Neural cell (in vitro differentiated cells): ENCODE data around the gene ELAPOR2. TPM values are rescaled to one million over a fixed set of nuclear protein-coding genes. Genes with fewer than 3 reads are reported as not detected.
A peak's percentile ranks its signal among the peaks of the same experiment; 100 is the strongest.

ENCODE experiments used
- H2AFZ ChIP-seq: fragments of 200-600, 300-800 bp; sonication (generic), shearing (Covaris generic); 2 replicates; pipeline ENCODE4 v1.6.0; 2014; ENCODE audit warnings: low read depth, mild to moderate bottlenecking, antibody characterized with exemption, low read length, moderate library complexity
- H3F3A ChIP-seq: fragments of 200-600 bp; shearing (Covaris generic); 2 replicates; pipeline ENCODE4 v1.6.1; 2016; ENCODE audit warnings: mild to moderate bottlenecking, moderate library complexity, mixed read lengths, antibody characterized with exemption, low read length; ENCODE audit not compliant: insufficient read depth, poor library complexity, severe bottlenecking
- H3K27ac ChIP-seq: fragments of 200-600, 300-800 bp; sonication (generic), shearing (Covaris generic); 2 replicates; pipeline ENCODE4 v1.5.1; 2014; ENCODE audit warnings: mild to moderate bottlenecking, low read length, moderate library complexity
- H3K27me3 ChIP-seq: fragments of 300-800, 200-600 bp; sonication (generic), shearing (Covaris generic); 2 replicates; pipeline ENCODE4 v1.6.0; 2014; ENCODE audit warnings: mild to moderate bottlenecking, low read depth, low read length, moderate library complexity; ENCODE audit not compliant: insufficient read depth
- H3K36me3 ChIP-seq: fragments of 300-800, 200-600 bp; sonication (generic), shearing (Covaris generic); 2 replicates; pipeline ENCODE4 v1.5.1; 2014; ENCODE audit warnings: mild to moderate bottlenecking, antibody characterized with exemption, low read length, moderate library complexity; ENCODE audit not compliant: insufficient read depth
- H3K4me2 ChIP-seq: fragments of 300-800, 200-600 bp; sonication (generic), shearing (Covaris generic); 2 replicates; pipeline ENCODE4 v1.6.0; 2014; ENCODE audit warnings: mild to moderate bottlenecking, low read length
- H3K4me3 ChIP-seq: fragments of 300-800, 200-600 bp; sonication (generic), shearing (Covaris generic); 2 replicates; pipeline ENCODE4 v1.5.1; 2014; ENCODE audit warnings: mild to moderate bottlenecking, low read length, moderate library complexity
- H3K79me2 ChIP-seq: fragments of 200-600 bp; shearing (Covaris generic); replicated peaks from 2 replicates; pipeline ENCODE4 v1.6.0; 2014; ENCODE audit warnings: mild to moderate bottlenecking, low read length, moderate library complexity; ENCODE audit not compliant: insufficient read depth
- H3K9ac ChIP-seq: fragments of 300-800, 200-600 bp; sonication (generic), shearing (Covaris generic); 2 replicates; pipeline ENCODE4 v1.6.1; 2016; ENCODE audit warnings: mild to moderate bottlenecking, low read length, mixed read lengths
- H3K9me2 ChIP-seq: fragments of 200-600 bp; shearing (Covaris generic); 2 replicates; pipeline ENCODE4 v1.6.1; 2016; ENCODE audit warnings: mild to moderate bottlenecking, low read length, mixed read lengths; ENCODE audit not compliant: insufficient read depth
- H3K9me3 ChIP-seq: fragments of 200-600, 300-800 bp; sonication (generic), shearing (Covaris generic); 2 replicates; pipeline ENCODE4 v1.6.1; 2016; ENCODE audit warnings: mild to moderate bottlenecking, mixed run types, low read length, moderate library complexity, mixed read lengths
- H4K20me1 ChIP-seq: fragments of 200-600 bp; shearing (Covaris generic); 2 replicates; pipeline ENCODE4 v1.6.1; 2016; ENCODE audit warnings: mild to moderate bottlenecking, mixed run types; ENCODE audit not compliant: insufficient read depth
- EP300 ChIP-seq: fragments of 450-650 bp; conservative IDR thresholded peaks from 2 replicates; pipeline ENCODE4 v1.6.1; 2014; ENCODE audit warnings: antibody characterized with exemption, mild to moderate bottlenecking, moderate library complexity; ENCODE audit not compliant: poor library complexity, severe bottlenecking
- MXI1 ChIP-seq: fragments of 450-650 bp; conservative IDR thresholded peaks from 2 replicates; pipeline ENCODE4 v1.6.1; 2014; ENCODE audit warnings: antibody characterized with exemption, mild to moderate bottlenecking; ENCODE audit not compliant: poor library complexity, severe bottlenecking
- POLR2AphosphoS5 ChIP-seq: IDR thresholded peaks from 2 replicates; pipeline ENCODE4 v1.6.1; 2012
- RAD21 ChIP-seq: fragments of 450-650 bp; conservative IDR thresholded peaks from 2 replicates; pipeline ENCODE4 v1.6.1; 2014; ENCODE audit warnings: antibody characterized with exemption, mild to moderate bottlenecking, moderate library complexity
- SMC3 ChIP-seq: fragments of 450-650 bp; conservative IDR thresholded peaks from 2 replicates; pipeline ENCODE4 v1.6.1; 2014; ENCODE audit warnings: antibody characterized with exemption, mild to moderate bottlenecking, moderate library complexity; ENCODE audit not compliant: poor library complexity
- polyA minus RNA-seq: library from RNA; depleted of rRNA, polyadenylated mRNA; stranded (reverse); fragments of >200 nt; gene quantifications from 2 replicates; pipeline ENCODE4 v1.2.3, GENCODE V29; 2014
- polyA plus RNA-seq: library from polyadenylated mRNA; depleted of rRNA; stranded (reverse); fragments of >200 nt; gene quantifications from 2 replicates; pipeline ENCODE4 v1.2.3, GENCODE V29; 2014
- TF ChIP-seq, protein P1 (sequence below): fragments of 450-650 bp; IDR thresholded peaks from 2 replicates; pipeline ENCODE4 v1.5.1; 2014; ENCODE audit warnings: antibody characterized with exemption, mild to moderate bottlenecking, moderate library complexity; ENCODE audit not compliant: poor library complexity, severe bottlenecking
- TF ChIP-seq, protein P2 (sequence below): IDR thresholded peaks from 2 replicates; pipeline ENCODE4 v1.6.1; 2012; ENCODE audit warnings: borderline replicate concordance

ELAPOR2 gene, protein sequence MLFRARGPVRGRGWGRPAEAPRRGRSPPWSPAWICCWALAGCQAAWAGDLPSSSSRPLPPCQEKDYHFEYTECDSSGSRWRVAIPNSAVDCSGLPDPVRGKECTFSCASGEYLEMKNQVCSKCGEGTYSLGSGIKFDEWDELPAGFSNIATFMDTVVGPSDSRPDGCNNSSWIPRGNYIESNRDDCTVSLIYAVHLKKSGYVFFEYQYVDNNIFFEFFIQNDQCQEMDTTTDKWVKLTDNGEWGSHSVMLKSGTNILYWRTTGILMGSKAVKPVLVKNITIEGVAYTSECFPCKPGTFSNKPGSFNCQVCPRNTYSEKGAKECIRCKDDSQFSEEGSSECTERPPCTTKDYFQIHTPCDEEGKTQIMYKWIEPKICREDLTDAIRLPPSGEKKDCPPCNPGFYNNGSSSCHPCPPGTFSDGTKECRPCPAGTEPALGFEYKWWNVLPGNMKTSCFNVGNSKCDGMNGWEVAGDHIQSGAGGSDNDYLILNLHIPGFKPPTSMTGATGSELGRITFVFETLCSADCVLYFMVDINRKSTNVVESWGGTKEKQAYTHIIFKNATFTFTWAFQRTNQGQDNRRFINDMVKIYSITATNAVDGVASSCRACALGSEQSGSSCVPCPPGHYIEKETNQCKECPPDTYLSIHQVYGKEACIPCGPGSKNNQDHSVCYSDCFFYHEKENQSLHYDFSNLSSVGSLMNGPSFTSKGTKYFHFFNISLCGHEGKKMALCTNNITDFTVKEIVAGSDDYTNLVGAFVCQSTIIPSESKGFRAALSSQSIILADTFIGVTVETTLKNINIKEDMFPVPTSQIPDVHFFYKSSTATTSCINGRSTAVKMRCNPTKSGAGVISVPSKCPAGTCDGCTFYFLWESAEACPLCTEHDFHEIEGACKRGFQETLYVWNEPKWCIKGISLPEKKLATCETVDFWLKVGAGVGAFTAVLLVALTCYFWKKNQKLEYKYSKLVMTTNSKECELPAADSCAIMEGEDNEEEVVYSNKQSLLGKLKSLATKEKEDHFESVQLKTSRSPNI
- polyA plus RNA-seq = 21.9 and 30.5 TPM in 2 replicates
- polyA minus RNA-seq = 72.8 and 81.6 TPM in 2 replicates

DNA sequence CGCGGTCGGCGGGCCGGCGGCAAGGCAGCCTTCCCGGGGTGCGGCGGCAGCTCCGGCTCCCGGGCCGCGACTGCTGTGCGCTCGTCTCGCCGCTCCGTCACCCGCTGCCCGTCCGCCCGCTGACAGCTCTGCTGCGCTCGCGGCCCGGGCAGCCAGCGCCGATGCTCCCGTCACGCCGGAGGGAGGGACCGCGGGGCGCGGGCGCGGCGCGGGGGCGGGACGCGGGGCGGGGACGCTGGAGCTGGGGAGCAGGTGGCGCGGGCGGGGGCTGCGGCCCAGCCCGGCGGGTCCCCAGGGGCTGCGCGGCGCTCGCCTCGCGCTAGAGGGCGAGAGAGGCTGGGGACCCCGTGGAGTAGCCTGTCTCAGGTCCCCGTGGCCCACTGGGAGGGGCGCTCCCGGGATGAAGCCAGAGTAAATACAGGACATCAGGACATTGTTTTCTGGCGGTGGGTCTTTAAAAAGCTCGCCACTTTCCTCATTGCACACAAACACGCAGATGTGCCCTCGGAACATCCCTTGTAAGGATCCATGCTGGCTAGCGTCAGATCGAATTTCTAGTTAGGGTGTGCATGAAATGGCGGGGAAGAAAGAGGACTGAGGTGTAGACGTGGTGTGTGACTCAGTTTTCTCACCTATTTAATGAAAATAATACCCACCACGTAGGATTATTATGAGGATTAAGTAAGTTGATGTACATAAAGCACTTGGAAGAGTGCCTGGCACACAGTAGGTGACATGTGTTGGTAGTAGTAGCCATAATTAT lies at the start of gene ELAPOR2:
Gene ELAPOR2 (minus strand): TSS at position 130 of the 763 bp plus-strand sequence. CDS start 141 bp downstream, outside the sequence.
- Histone ChIP-seq H3K9ac (peak within 1 kb of the TSS; percentile 76), H3K9me3 (no peaks in the 10 kb centered on the region), H2AFZ (peak within 1 kb of the TSS; percentile 93), H3K4me3 (peak within 1 kb of the TSS; percentile 72), H4K20me1 (no peaks in the 10 kb centered on the region), H3K36me3 (no peaks in the 10 kb centered on the region), H3K27ac (peak within 1 kb of the TSS; percentile 56), H3K79me2 (no peaks in the 10 kb centered on the region), H3K4me2 (peak within 1 kb of the TSS; percentile 86), H3K9me2 (no peaks in the 10 kb centered on the region), H3F3A (no peaks in the 10 kb centered on the region), H3K27me3 (no peaks in the 10 kb centered on the region)
- TF ChIP-seq EP300 (no peak), SMC3 (peak; percentile 43), RAD21 (peak; percentile 58), POLR2AphosphoS5 (peak; percentile 67)
- TF ChIP-seq, protein P1, sequence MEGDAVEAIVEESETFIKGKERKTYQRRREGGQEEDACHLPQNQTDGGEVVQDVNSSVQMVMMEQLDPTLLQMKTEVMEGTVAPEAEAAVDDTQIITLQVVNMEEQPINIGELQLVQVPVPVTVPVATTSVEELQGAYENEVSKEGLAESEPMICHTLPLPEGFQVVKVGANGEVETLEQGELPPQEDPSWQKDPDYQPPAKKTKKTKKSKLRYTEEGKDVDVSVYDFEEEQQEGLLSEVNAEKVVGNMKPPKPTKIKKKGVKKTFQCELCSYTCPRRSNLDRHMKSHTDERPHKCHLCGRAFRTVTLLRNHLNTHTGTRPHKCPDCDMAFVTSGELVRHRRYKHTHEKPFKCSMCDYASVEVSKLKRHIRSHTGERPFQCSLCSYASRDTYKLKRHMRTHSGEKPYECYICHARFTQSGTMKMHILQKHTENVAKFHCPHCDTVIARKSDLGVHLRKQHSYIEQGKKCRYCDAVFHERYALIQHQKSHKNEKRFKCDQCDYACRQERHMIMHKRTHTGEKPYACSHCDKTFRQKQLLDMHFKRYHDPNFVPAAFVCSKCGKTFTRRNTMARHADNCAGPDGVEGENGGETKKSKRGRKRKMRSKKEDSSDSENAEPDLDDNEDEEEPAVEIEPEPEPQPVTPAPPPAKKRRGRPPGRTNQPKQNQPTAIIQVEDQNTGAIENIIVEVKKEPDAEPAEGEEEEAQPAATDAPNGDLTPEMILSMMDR = peak; percentile 69

DNA sequence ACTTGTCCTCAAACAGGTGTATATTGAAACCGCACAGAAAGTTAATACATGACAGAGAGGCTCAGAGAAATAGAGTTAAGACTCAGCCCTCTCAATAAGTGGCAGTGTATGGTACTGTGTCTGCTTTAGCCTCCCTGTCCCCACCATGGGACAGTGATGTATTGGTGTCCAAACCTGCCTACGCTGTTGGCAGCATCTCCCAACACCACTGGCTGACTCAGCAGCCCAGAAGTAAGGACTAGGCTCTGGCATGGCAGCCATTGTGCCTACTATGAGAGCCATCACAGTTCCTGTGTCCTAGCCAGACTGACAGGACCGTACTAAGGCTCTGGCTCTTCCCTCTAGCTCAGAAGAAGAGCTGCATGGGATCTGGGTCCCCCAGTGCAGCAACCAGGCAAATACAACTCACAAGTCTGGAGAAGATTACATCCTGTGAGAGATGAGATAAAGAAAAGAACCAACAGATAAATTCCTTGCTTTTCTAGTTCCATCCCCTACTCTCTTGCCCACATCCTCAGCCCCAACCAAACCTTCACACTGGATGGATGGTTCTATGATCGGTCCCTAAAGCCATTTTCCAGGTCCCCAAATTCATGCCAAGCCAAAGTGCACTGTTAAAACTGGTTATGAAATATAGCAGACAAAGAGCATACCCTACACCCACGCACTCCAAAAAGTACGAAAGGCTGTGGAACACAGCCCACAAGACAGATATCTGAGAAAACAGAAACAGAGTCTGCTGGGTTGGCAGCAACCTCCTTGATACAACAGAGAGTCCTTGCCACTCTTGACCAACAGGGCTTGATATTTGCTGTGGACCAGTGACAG lies 48.7 kb upstream of the ELAPOR2 start:
- Histone ChIP-seq H3K36me3 (no peaks in the 10 kb centered on the region), H3K9me2 (no peaks in the 10 kb centered on the region), H4K20me1 (no peaks in the 10 kb centered on the region), H3K4me2 (no peak overlapping the region), H3K27me3 (no peaks in the 10 kb centered on the region), H2AFZ (no peak overlapping the region), H3K9ac (no peak overlapping the region), H3K9me3 (no peaks in the 10 kb centered on the region), H3K27ac (no peak overlapping the region), H3K4me3 (no peak overlapping the region), H3K79me2 (no peaks in the 10 kb centered on the region), H3F3A (no peaks in the 10 kb centered on the region)
- no peak for TF ChIP-seq SMC3
- TF ChIP-seq, protein P1 = no peak
- TF ChIP-seq, protein P2, sequence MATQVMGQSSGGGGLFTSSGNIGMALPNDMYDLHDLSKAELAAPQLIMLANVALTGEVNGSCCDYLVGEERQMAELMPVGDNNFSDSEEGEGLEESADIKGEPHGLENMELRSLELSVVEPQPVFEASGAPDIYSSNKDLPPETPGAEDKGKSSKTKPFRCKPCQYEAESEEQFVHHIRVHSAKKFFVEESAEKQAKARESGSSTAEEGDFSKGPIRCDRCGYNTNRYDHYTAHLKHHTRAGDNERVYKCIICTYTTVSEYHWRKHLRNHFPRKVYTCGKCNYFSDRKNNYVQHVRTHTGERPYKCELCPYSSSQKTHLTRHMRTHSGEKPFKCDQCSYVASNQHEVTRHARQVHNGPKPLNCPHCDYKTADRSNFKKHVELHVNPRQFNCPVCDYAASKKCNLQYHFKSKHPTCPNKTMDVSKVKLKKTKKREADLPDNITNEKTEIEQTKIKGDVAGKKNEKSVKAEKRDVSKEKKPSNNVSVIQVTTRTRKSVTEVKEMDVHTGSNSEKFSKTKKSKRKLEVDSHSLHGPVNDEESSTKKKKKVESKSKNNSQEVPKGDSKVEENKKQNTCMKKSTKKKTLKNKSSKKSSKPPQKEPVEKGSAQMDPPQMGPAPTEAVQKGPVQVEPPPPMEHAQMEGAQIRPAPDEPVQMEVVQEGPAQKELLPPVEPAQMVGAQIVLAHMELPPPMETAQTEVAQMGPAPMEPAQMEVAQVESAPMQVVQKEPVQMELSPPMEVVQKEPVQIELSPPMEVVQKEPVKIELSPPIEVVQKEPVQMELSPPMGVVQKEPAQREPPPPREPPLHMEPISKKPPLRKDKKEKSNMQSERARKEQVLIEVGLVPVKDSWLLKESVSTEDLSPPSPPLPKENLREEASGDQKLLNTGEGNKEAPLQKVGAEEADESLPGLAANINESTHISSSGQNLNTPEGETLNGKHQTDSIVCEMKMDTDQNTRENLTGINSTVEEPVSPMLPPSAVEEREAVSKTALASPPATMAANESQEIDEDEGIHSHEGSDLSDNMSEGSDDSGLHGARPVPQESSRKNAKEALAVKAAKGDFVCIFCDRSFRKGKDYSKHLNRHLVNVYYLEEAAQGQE = no peak
- TF ChIP-seq EP300 = no peak
- no peak for TF ChIP-seq MXI1
- no peak for TF ChIP-seq POLR2AphosphoS5
